Activated T-helper 17 cell treated with anti-CD3 and anti-CD28 coated beads, Interleukin-2, amount 50 U/mL, for 72 hours (primary cell): ENCODE results near the gene SESN1. TPM values are rescaled to one million over a fixed set of nuclear protein-coding genes. Genes with fewer than 3 reads are reported as not detected.

Experiments
- ATAC-seq: fragments of 150-1000 bp; cut with Tn5 transposase; replicated peaks from 2 replicates; pipeline ENCODE4 v1.10.0; 2021; ENCODE audit warnings: mild to moderate bottlenecking, moderate library complexity
- H3K27ac Mint-ChIP-seq: one replicate; pipeline ENCODE4 v1.8.0; 2022; ENCODE audit warnings: mixed read lengths
- H3K27me3 Mint-ChIP-seq: one replicate; pipeline ENCODE4 v1.8.0; 2022; ENCODE audit warnings: mixed read lengths
- H3K36me3 Mint-ChIP-seq: one replicate; pipeline ENCODE4 v1.8.0; 2022; ENCODE audit warnings: low read depth, mild to moderate bottlenecking, mixed read lengths
- H3K4me1 Mint-ChIP-seq: one replicate; pipeline ENCODE4 v1.8.0; 2022; ENCODE audit warnings: mixed read lengths
- H3K4me3 Mint-ChIP-seq: one replicate; pipeline ENCODE4 v1.8.0; 2022; ENCODE audit warnings: mild to moderate bottlenecking, mixed read lengths
- H3K9me3 Mint-ChIP-seq: one replicate; pipeline ENCODE4 v1.8.0; 2022; ENCODE audit warnings: mixed read lengths
- total RNA-seq, 2 donors: library from RNA; stranded (reverse); gene quantifications; one replicate each; pipeline ENCODE4 v1.2.3, GENCODE V29; 2022

Gene SESN1
- total RNA-seq, 2 donors from 2014 or later, result 9.8 to 23.0 TPM

- H3K4me1 Mint-ChIP-seq, result peaks cover 5% of the 10 kb centered on the region
- no peaks in the 10 kb centered on the region for H3K9me3 Mint-ChIP-seq
- H3K27me3 Mint-ChIP-seq, result no peaks in the 10 kb centered on the region
- no peaks in the 10 kb centered on the region for H3K36me3 Mint-ChIP-seq
- no peak overlapping the region for H3K4me3 Mint-ChIP-seq
- ATAC-seq, result no peak
- H3K27ac Mint-ChIP-seq, result no peak overlapping the region
Observed at GRCh38 chr6:108952776-108953486, 141.7 kb downstream of the SESN1 start.

- Mint-ChIP-seq H3K4me3 (no peak overlapping the region), H3K9me3 (no peaks in the 10 kb centered on the region), H3K36me3 (no peaks in the 10 kb centered on the region), H3K27ac (no peak overlapping the region), H3K27me3 (no peaks in the 10 kb centered on the region), H3K4me1 (peaks cover 11% of the 10 kb centered on the region)
- ATAC-seq, result no peak
Observed at GRCh38 chr6:108951351-108951953, 143.2 kb downstream of the SESN1 start.

- Mint-ChIP-seq H3K4me1 (peaks cover 6% of the 10 kb centered on the region), H3K27ac (no peak overlapping the region), H3K27me3 (no peaks in the 10 kb centered on the region), H3K36me3 (no peaks in the 10 kb centered on the region), H3K4me3 (no peak overlapping the region), H3K9me3 (no peaks in the 10 kb centered on the region)
- no peak for ATAC-seq
Observed at GRCh38 chr6:108948181-108948661, 146.4 kb downstream of the SESN1 start.

GRCh38 chr6:108947114-108947854, 147.4 kb downstream of the SESN1 start:
- peak; percentile 45 for ATAC-seq
- H3K27ac Mint-ChIP-seq, result no peak overlapping the region

GRCh38 chr6:108946695-108947094, 148.0 kb downstream of the SESN1 start:
- no peak overlapping the region for H3K27ac Mint-ChIP-seq
- no peaks in the 10 kb centered on the region for H3K27me3 Mint-ChIP-seq
- no peaks in the 10 kb centered on the region for H3K9me3 Mint-ChIP-seq
- H3K4me1 Mint-ChIP-seq, result peaks cover 12% of the 10 kb centered on the region
- no peak overlapping the region for H3K4me3 Mint-ChIP-seq
- ATAC-seq, result no peak
- no peaks in the 10 kb centered on the region for H3K36me3 Mint-ChIP-seq

More at GRCh38 chr6:108947114-108947854, 147.4 kb downstream of the SESN1 start:
- Mint-ChIP-seq H3K9me3 (no peaks in the 10 kb centered on the region), H3K4me3 (no peak overlapping the region), H3K36me3 (no peaks in the 10 kb centered on the region), H3K27me3 (no peaks in the 10 kb centered on the region), H3K4me1 (peaks cover 12% of the 10 kb centered on the region)

- Mint-ChIP-seq H3K27ac (no peak overlapping the region), H3K4me1 (peaks cover 18% of the 10 kb centered on the region), H3K9me3 (no peaks in the 10 kb centered on the region), H3K4me3 (no peak overlapping the region), H3K27me3 (no peaks in the 10 kb centered on the region), H3K36me3 (no peaks in the 10 kb centered on the region)
- no peak for ATAC-seq
Observed at GRCh38 chr6:108945681-108946159, 148.9 kb downstream of the SESN1 start.

- Mint-ChIP-seq H3K36me3 (no peaks in the 10 kb centered on the region), H3K9me3 (no peaks in the 10 kb centered on the region), H3K27ac (no peak overlapping the region), H3K27me3 (no peaks in the 10 kb centered on the region), H3K4me3 (no peak overlapping the region), H3K4me1 (peaks cover 18% of the 10 kb centered on the region)
- ATAC-seq, result no peak
Observed at GRCh38 chr6:108944707-108945680, 149.7 kb downstream of the SESN1 start.

- Mint-ChIP-seq H3K4me1 (peaks cover 18% of the 10 kb centered on the region), H3K27ac (no peak overlapping the region), H3K9me3 (no peaks in the 10 kb centered on the region), H3K36me3 (no peaks in the 10 kb centered on the region), H3K4me3 (no peak overlapping the region), H3K27me3 (no peaks in the 10 kb centered on the region)
- no peak for ATAC-seq
Observed at GRCh38 chr6:108944071-108944470, 150.6 kb downstream of the SESN1 start.

GRCh38 chr6:108942556-108943492, 151.8 kb downstream of the SESN1 start:
- Mint-ChIP-seq H3K4me3 (peak overlapping the region; percentile 80), H3K9me3 (no peaks in the 10 kb centered on the region), H3K36me3 (no peaks in the 10 kb centered on the region), H3K27me3 (no peaks in the 10 kb centered on the region), H3K27ac (peak overlapping the region; percentile 88), H3K4me1 (peaks cover 18% of the 10 kb centered on the region)
- peak; percentile 94 for ATAC-seq

- Mint-ChIP-seq H3K9me3 (no peaks in the 10 kb centered on the region), H3K27me3 (no peaks in the 10 kb centered on the region), H3K27ac (no peak overlapping the region), H3K4me3 (peak overlapping the region; percentile 80), H3K4me1 (peaks cover 16% of the 10 kb centered on the region), H3K36me3 (no peaks in the 10 kb centered on the region)
- ATAC-seq, result no peak
Observed at GRCh38 chr6:108941859-108942258, 152.8 kb downstream of the SESN1 start.

- peaks cover 13% of the 10 kb centered on the region for H3K4me1 Mint-ChIP-seq
- no peaks in the 10 kb centered on the region for H3K9me3 Mint-ChIP-seq
- ATAC-seq, result no peak
- H3K4me3 Mint-ChIP-seq, result no peak overlapping the region
- no peaks in the 10 kb centered on the region for H3K27me3 Mint-ChIP-seq
- H3K36me3 Mint-ChIP-seq, result no peaks in the 10 kb centered on the region
- no peak overlapping the region for H3K27ac Mint-ChIP-seq
Observed at GRCh38 chr6:108941281-108941680, 153.4 kb downstream of the SESN1 start.

- Mint-ChIP-seq H3K4me1 (peaks cover 13% of the 10 kb centered on the region), H3K27me3 (no peaks in the 10 kb centered on the region), H3K36me3 (no peaks in the 10 kb centered on the region), H3K4me3 (no peak overlapping the region), H3K27ac (no peak overlapping the region), H3K9me3 (no peaks in the 10 kb centered on the region)
- no peak for ATAC-seq
Observed at GRCh38 chr6:108940741-108941140, 153.9 kb downstream of the SESN1 start.

- no peak for ATAC-seq
- Mint-ChIP-seq H3K27ac (no peak overlapping the region), H3K4me1 (peaks cover 6% of the 10 kb centered on the region), H3K4me3 (no peak overlapping the region), H3K27me3 (no peaks in the 10 kb centered on the region), H3K9me3 (no peaks in the 10 kb centered on the region), H3K36me3 (no peaks in the 10 kb centered on the region)
Observed at GRCh38 chr6:108937170-108937569, 157.5 kb downstream of the SESN1 start.
